T-cell (primary cell): ENCODE measurements around the gene OR4C12. TPM values are rescaled to one million over a fixed set of nuclear protein-coding genes. Genes with fewer than 3 reads are reported as not detected.
"Not testable (repeated sequence)": the region's sequence is repeated elsewhere in the genome, so short reads cannot be mapped to it uniquely, and the experiment has no call there.

ENCODE experiments used
- ATAC-seq, 4 experiments: fragments of 200-7000 bp in 3 of 4; fragments of 150-1000 bp in 1 of 4; cut with Tn5 transposase; replicated peaks in 1 of 4; 1 replicate in 3 of 4; 2 replicates in 1 of 4; pipeline ENCODE4 v1.10.0; 2021; ENCODE audit warnings: moderate library complexity in 3 of 4, mild to moderate bottlenecking in 2 of 4, moderate number of reproducible peaks in 1 of 4
- CTCF ChIA-PET, 2 donors: fragments of 300-600 bp; sonication (Branson Sonifier 250); formaldehyde crosslinking; loops; one replicate each; lab custom pipeline; 2022; ENCODE audit warnings: antibody characterized with exemption in 2 of 2; lab: Charles Lee
- POLR2A ChIA-PET, 2 donors: fragments of 300-600 bp; sonication (Branson Sonifier 250); formaldehyde crosslinking; loops; one replicate each; lab custom pipeline; 2022; ENCODE audit warnings: antibody characterized with exemption in 2 of 2; lab: Charles Lee
- DNase-seq, 35 experiments: peaks; one replicate each; pipeline versions ENCODE4 v3.0.0 to v3.0.0-alpha.2; 2013 to 2023
- H3K27ac ChIP-seq: one replicate; pipeline ENCODE4 v1.5.1; 2013; ENCODE audit warnings: low read length
- H3K27me3 ChIP-seq, 2 experiments: replicated peaks in 1 of 2; 1 replicate in 1 of 2; 2 replicates in 1 of 2; pipeline versions ENCODE4 v1.6.1 to v1.7.0; 2013; ENCODE audit warnings: low read length in 1 of 2, mixed read lengths in 1 of 2; ENCODE audit not compliant: control insufficient read depth in 2 of 2, insufficient read depth in 2 of 2; ENCODE audit errors: extremely low read depth in 1 of 2
- H3K36me3 ChIP-seq, 2 donors: 1 replicate in 1 of 2; 2 replicates in 1 of 2; pipeline versions ENCODE4 v1.6.1 to v1.7.0; 2013; ENCODE audit warnings: low read length in 1 of 2; ENCODE audit not compliant: control insufficient read depth in 2 of 2, insufficient read depth in 1 of 2; ENCODE audit errors: extremely low read depth in 1 of 2
- H3K4me1 ChIP-seq, 2 experiments: 1 replicate in 1 of 2; 2 replicates in 1 of 2; pipeline versions ENCODE4 v1.6.1 to v1.7.0; 2013; ENCODE audit warnings: low read length in 2 of 2, mixed read lengths in 1 of 2; ENCODE audit not compliant: insufficient read depth in 2 of 2, control insufficient read depth in 1 of 2; ENCODE audit errors: extremely low read depth in 1 of 2
- H3K4me3 ChIP-seq, 2 donors: 1 replicate in 1 of 2; 2 replicates in 1 of 2; pipeline versions ENCODE4 v1.5.1 to v1.7.0; 2013; ENCODE audit warnings: mild to moderate bottlenecking in 2 of 2, low read length in 1 of 2, moderate library complexity in 1 of 2; ENCODE audit not compliant: control insufficient read depth in 1 of 2; ENCODE audit errors: extremely low read depth in 1 of 2
- H3K9me3 ChIP-seq: 2 replicates; pipeline ENCODE4 v1.7.0; 2013
- H3K27ac Mint-ChIP-seq, 2 donors: one replicate each; pipeline ENCODE4 v1.8.0; 2020 to 2021; ENCODE audit warnings: mild to moderate bottlenecking in 2 of 2, mixed read lengths in 2 of 2
- H3K27me3 Mint-ChIP-seq, 2 donors: one replicate each; pipeline ENCODE4 v1.8.0; 2021 to 2022; ENCODE audit warnings: mixed read lengths in 2 of 2
- H3K36me3 Mint-ChIP-seq: one replicate; pipeline ENCODE4 v1.8.0; 2021; ENCODE audit warnings: mixed read lengths
- H3K4me1 Mint-ChIP-seq, 3 donors: one replicate each; pipeline ENCODE4 v1.8.0; 2020 to 2022; ENCODE audit warnings: mixed read lengths in 3 of 3, mild to moderate bottlenecking in 1 of 3
- H3K4me3 Mint-ChIP-seq, 3 donors: one replicate each; pipeline ENCODE4 v1.8.0; 2020 to 2022; ENCODE audit warnings: mild to moderate bottlenecking in 3 of 3, mixed read lengths in 3 of 3, moderate library complexity in 3 of 3
- H3K9me3 Mint-ChIP-seq, 3 donors: one replicate each; pipeline ENCODE4 v1.8.0; 2020 to 2022; ENCODE audit warnings: mixed read lengths in 3 of 3
- WGBS: methylation state at CpG from one replicate; pipeline ENCODE4 v1.1.5; 2013; ENCODE audit warnings: missing lambda C conversion rate; ENCODE audit not compliant: insufficient coverage; 5-methylcytosine and 5-hydroxymethylcytosine counted together
- total RNA-seq, 35 experiments: library from RNA in 6 of 35; stranded (reverse) in 6 of 35; fragments of 120-200 nt in 1 of 35; gene quantifications; one replicate each; pipeline versions ENCODE4 v1.2.1 to v1.2.4 and lab custom pipeline; 2013 to 2026

The OR4C12 gene
- total RNA-seq = not detected
- total RNA-seq (2013) = not detected
- total RNA-seq (lab: John Stamatoyannopoulos, UW) = 0 reads per million in 29 experiments

- H3K27me3 ChIP-seq, CTCF ChIA-PET, H3K27me3 Mint-ChIP-seq, H3K27ac ChIP-seq, H3K27ac Mint-ChIP-seq, H3K36me3 ChIP-seq, POLR2A ChIA-PET, H3K4me3 Mint-ChIP-seq, H3K4me1 Mint-ChIP-seq, H3K9me3 ChIP-seq, ATAC-seq, DNase-seq, H3K36me3 Mint-ChIP-seq, H3K4me1 ChIP-seq, H3K4me3 ChIP-seq: not testable (repeated sequence)
- no CpG with 5 or more reads among the region's 1 CpG for WGBS
- H3K9me3 Mint-ChIP-seq = peaks cover 9 to 27% (median 14%) of the 10 kb centered on the region in 3 donors
Observed at GRCh38 chr11:49982435-49982834, at the start of gene OR4C12. OR4C12 (minus strand) TSS chr11:49982535; CDS start chr11:49982501, 34 bp downstream.

- Histone ChIP-seq H3K36me3 (no peaks in the 10 kb centered on the region), H3K27ac (no peak overlapping the region), H3K4me3 (no peak overlapping the region), H3K9me3 (peaks cover 2% of the 10 kb centered on the region), H3K27me3 (no peaks in the 10 kb centered on the region), H3K4me1 (no peaks in the 10 kb centered on the region)
- Mint-ChIP-seq H3K9me3 (peaks cover 13 to 25% (median 25%) of the 10 kb centered on the region in 3 donors), H3K27ac (no peak overlapping the region), H3K4me3 (no peak overlapping the region), H3K4me1 (no peaks in the 10 kb centered on the region), H3K27me3 (no peaks in the 10 kb centered on the region), H3K36me3 (no peaks in the 10 kb centered on the region)
- POLR2A ChIA-PET = no interaction called here
- no CpG with 5 or more reads among the region's 1 CpG for WGBS
- no peak for ATAC-seq
- CTCF ChIA-PET = no interaction called here
- no peak for DNase-seq
Observed at GRCh38 chr11:50030193-50030592, 47.9 kb upstream of the OR4C12 start.

DNA sequence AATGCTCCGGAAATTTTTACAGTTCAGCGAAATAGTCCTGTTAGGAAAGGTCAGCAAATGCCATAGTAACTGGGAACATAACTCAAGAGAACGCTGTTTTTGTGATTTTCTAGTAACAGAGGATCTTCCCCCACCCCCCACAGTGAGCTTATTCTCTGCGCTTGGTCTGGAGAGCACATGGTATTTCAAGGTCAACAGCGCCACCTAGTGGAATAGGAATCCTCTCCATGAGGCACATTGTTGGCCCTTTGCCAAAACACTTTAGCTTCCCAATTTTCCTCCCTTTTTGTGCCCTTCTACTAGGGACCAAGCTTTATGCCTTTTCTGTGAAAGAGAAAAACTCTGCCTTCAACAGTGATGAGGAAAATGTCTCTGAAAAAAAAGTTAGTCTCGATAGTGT lies 13.2 kb upstream of the OR4C12 start:
- no peaks in the 10 kb centered on the region for H3K36me3 Mint-ChIP-seq
- H3K27me3 Mint-ChIP-seq = no peaks in the 10 kb centered on the region
- ChIA-PET CTCF (interaction anchor here in 1 of 2 donors (0.5 kb wide), 1 partner anchor 27 kb away, joined by 3 read pairs; no protein-coding TSS in a partner anchor), POLR2A (interaction anchor here in 1 of 2 donors (0.6 kb wide), 1 partner anchor 24 kb away, joined by 7 read pairs; no protein-coding TSS in a partner anchor)
- H3K27ac ChIP-seq = no peak overlapping the region
- ATAC-seq = no peak
- WGBS = 28% methylated on average over 4 of the region's 6 CpGs
- no peak overlapping the region for H3K4me3 ChIP-seq
- H3K4me1 Mint-ChIP-seq = no peaks in the 10 kb centered on the region
- DNase-seq = peak in 2 of 35 experiments; percentile 0 to 39
- no peak overlapping the region for H3K27ac Mint-ChIP-seq
- H3K4me1 ChIP-seq = no peaks in the 10 kb centered on the region
- H3K27me3 ChIP-seq = no peaks in the 10 kb centered on the region
- peaks cover 2% of the 10 kb centered on the region for H3K9me3 ChIP-seq
- peaks cover 0 to 17% (median 7%) of the 10 kb centered on the region in 3 donors for H3K9me3 Mint-ChIP-seq
- no peak overlapping the region for H3K4me3 Mint-ChIP-seq
- H3K36me3 ChIP-seq = no peaks in the 10 kb centered on the region

DNA sequence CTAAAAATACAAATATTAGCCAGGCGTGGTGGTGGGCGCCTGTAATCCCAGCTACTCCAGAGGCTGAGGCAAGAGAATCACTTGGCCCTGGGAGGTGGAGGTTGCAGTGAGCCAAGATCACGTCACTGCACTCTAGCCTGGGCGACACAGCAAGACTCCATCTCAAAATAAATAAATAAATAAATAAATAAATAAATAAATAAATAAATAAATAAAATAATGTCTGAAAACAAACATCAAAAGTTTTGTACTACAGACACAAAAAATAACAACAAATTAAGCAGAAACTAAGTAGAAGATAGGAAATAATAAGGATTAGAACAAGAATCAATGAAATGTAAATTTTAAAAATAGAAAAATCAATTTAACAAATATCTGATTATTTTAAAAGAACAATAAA lies 8.9 kb downstream of the OR4C12 start:
- H3K36me3 ChIP-seq, POLR2A ChIA-PET, H3K4me1 Mint-ChIP-seq, H3K27ac Mint-ChIP-seq, H3K27me3 ChIP-seq, H3K36me3 Mint-ChIP-seq, H3K27ac ChIP-seq, DNase-seq, H3K4me3 Mint-ChIP-seq, H3K4me3 ChIP-seq, ATAC-seq, CTCF ChIA-PET, H3K9me3 ChIP-seq, H3K4me1 ChIP-seq, H3K27me3 Mint-ChIP-seq: not testable (repeated sequence)
- WGBS = no CpG with 5 or more reads among the region's 4 CpGs
- H3K9me3 Mint-ChIP-seq = peaks cover 4 to 21% (median 13%) of the 10 kb centered on the region in 3 donors

DNA sequence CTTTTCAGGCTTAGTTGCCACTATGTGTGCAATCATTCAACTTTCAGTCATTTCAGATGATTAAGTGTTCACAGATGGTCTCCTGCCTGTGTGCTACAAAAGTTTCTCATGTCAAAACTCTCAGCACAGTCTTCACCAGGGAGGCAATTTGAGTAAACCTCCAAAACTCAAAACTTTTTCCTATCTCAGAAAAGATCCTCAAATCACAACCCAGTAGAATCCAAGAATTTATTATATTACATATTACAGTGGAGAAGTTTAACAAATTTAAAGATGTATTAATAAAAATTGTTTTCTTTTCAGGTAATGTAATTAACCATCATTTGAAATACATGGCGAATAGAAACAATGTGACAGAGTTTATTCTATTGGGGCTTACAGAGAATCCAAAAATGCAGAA lies 30.2 kb downstream of the OR4C12 start, which contains the start of gene OR4C13:
Gene OR4C13, plus strand, starts transcription at position 301 of the 400 bp plus-strand sequence. Its CDS starts 32 bp downstream, at position 333.
- ChIA-PET POLR2A (no interaction called here), CTCF (no interaction called here)
- H3K36me3 Mint-ChIP-seq = no peaks in the 10 kb centered on the region
- H3K27me3 ChIP-seq = no peaks in the 10 kb centered on the region
- WGBS = no CpG with 5 or more reads among the region's 1 CpG
- no peak within 1 kb of the TSS for H3K4me3 Mint-ChIP-seq
- no peaks in the 10 kb centered on the region for H3K9me3 ChIP-seq
- no peak within 1 kb of the TSS for H3K4me3 ChIP-seq
- H3K4me1 Mint-ChIP-seq = no peaks in the 10 kb centered on the region
- H3K36me3 ChIP-seq = no peaks in the 10 kb centered on the region
- no peaks in the 10 kb centered on the region for H3K27me3 Mint-ChIP-seq
- no peak for DNase-seq
- no peaks in the 10 kb centered on the region for H3K4me1 ChIP-seq
- no peak within 1 kb of the TSS for H3K27ac Mint-ChIP-seq
- no peak within 1 kb of the TSS for H3K27ac ChIP-seq
- ATAC-seq = no peak
- H3K9me3 Mint-ChIP-seq = peaks cover 13 to 19% (median 15%) of the 10 kb centered on the region in 3 donors

DNA sequence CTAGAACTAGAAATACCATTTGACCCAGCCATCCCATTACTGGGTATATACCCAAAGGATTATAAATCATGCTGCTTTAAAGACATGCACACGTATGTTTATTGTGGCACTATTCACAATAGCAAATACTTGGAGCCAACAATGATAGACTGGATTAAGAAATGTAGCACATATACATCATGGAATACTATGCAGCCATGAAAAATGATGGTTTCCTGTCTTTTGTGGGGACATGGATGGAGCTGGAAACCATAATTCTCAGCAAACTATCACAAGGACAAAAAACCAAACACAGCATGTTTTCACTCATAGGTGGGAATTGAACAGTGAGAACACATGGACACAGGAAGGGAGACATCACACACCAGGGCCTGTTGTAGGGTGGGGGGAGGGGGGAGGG lies 33.6 kb downstream of the OR4C12 start:
- H3K27ac ChIP-seq, H3K27me3 Mint-ChIP-seq, H3K4me3 Mint-ChIP-seq, H3K9me3 ChIP-seq, DNase-seq, H3K36me3 Mint-ChIP-seq, H3K36me3 ChIP-seq, ATAC-seq, H3K4me3 ChIP-seq, H3K4me1 Mint-ChIP-seq, H3K4me1 ChIP-seq, H3K27me3 ChIP-seq, POLR2A ChIA-PET, H3K27ac Mint-ChIP-seq, CTCF ChIA-PET: not testable (repeated sequence)
- H3K9me3 Mint-ChIP-seq = peaks cover 14 to 28% (median 24%) of the 10 kb centered on the region in 3 donors
- WGBS = no CpG with 5 or more reads among the region's 1 CpG
